ENCODE measurements around the gene EFNA1. TPM values are rescaled to one million over a fixed set of nuclear protein-coding genes. Genes with fewer than 3 reads are reported as not detected.

The EFNA1 gene
- total and polyA plus RNA-seq, 4 donors, result 58.6 to 236 (median 179) TPM

- no peak for TF ChIP-seq HNF4G (IDR thresholded peaks at IDR 0.05)
- TF ChIP-seq MAX (IDR thresholded peaks at IDR 0.05), result no peak
- no peak for TF ChIP-seq FOXA1 (IDR thresholded peaks at IDR 0.05)
Observed at GRCh38 chr1:155181371-155182051, 53.8 kb downstream of the EFNA1 start (continued).

- no peaks in the 10 kb centered on the region for H3K36me3 ChIP-seq (ENCODE audit: control insufficient read depth in 4 of 4, insufficient read depth in 3 of 4, low read depth in 1 of 4, low read length in 3 of 4)
- TF ChIP-seq EGR1 (IDR thresholded peaks at IDR 0.05; ENCODE audit: low read depth in 2 of 2) (no peak), YY1 (IDR thresholded peaks at IDR 0.05) (no peak), FOXA2 (IDR thresholded peaks at IDR 0.05) (no peak), TAF1 (conservative IDR thresholded peaks at IDR 0.05) (no peak), FOXA1 (IDR thresholded peaks at IDR 0.05) (no peak), MAX (IDR thresholded peaks at IDR 0.05) (no peak), ZBTB33 (IDR thresholded peaks at IDR 0.05) (no peak), RAD21 (IDR thresholded peaks at IDR 0.05) (no peak), NR2F2 (IDR thresholded peaks at IDR 0.05) (no peak), HNF4A (conservative IDR thresholded peaks at IDR 0.05) (no peak), HNF4G (IDR thresholded peaks at IDR 0.05) (no peak), GABPA (IDR thresholded peaks at IDR 0.05 in 1 of 2, conservative IDR thresholded peaks at IDR 0.05 in 1 of 2) (no peak), RXRA (IDR thresholded peaks at IDR 0.05) (no peak), JUND (IDR thresholded peaks at IDR 0.05) (no peak), ATF3 (IDR thresholded peaks at IDR 0.05) (no peak), SP1 (IDR thresholded peaks at IDR 0.05) (no peak)
- H3K4me1 ChIP-seq (ENCODE audit: control insufficient read depth in 4 of 4, insufficient read depth in 4 of 4, low read length in 3 of 4), result peaks cover 0 to 4% (median 0%) of the 10 kb centered on the region in 4 donors
- no peak overlapping the region for H3K4me3 ChIP-seq (ENCODE audit: low read depth in 1 of 3, low read length in 3 of 3)
- no peak overlapping the region for H3K27ac ChIP-seq (ENCODE audit: low read depth in 1 of 2, low read length in 2 of 2)
- H3K9ac ChIP-seq (ENCODE audit: low read depth in 1 of 2, low read length in 2 of 2), result no peak overlapping the region
- WGBS, result 86% methylated on average over 7 of the region's 7 CpGs
- no peaks in the 10 kb centered on the region for H3K9me3 ChIP-seq (ENCODE audit: control insufficient read depth in 4 of 4, low read length in 3 of 4)
- DNase-seq (ENCODE audit: low spot score), result no peak
- no peaks in the 10 kb centered on the region for H3K27me3 ChIP-seq (ENCODE audit: control insufficient read depth in 4 of 4, insufficient read depth in 4 of 4, low read length in 3 of 4)
Observed at GRCh38 chr1:155182052-155182550, 54.4 kb downstream of the EFNA1 start.

- Histone ChIP-seq H3K27ac (ENCODE audit: low read depth in 1 of 2, low read length in 2 of 2) (no peak overlapping the region), H3K4me1 (ENCODE audit: control insufficient read depth in 4 of 4, insufficient read depth in 4 of 4, low read length in 3 of 4) (peaks cover 0 to 4% (median 0%) of the 10 kb centered on the region in 4 donors), H3K36me3 (ENCODE audit: control insufficient read depth in 4 of 4, insufficient read depth in 3 of 4, low read depth in 1 of 4, low read length in 3 of 4) (no peaks in the 10 kb centered on the region), H3K9me3 (ENCODE audit: control insufficient read depth in 4 of 4, low read length in 3 of 4) (no peaks in the 10 kb centered on the region), H3K9ac (ENCODE audit: low read depth in 1 of 2, low read length in 2 of 2) (no peak overlapping the region), H3K27me3 (ENCODE audit: control insufficient read depth in 4 of 4, insufficient read depth in 4 of 4, low read length in 3 of 4) (no peaks in the 10 kb centered on the region), H3K4me3 (ENCODE audit: low read depth in 1 of 3, low read length in 3 of 3) (no peak overlapping the region)
- 88% methylated on average over 20 of the region's 20 CpGs for WGBS
- no peak for DNase-seq (ENCODE audit: low spot score)
- TF ChIP-seq FOXA1 (IDR thresholded peaks at IDR 0.05) (no peak), RAD21 (IDR thresholded peaks at IDR 0.05) (no peak), ATF3 (IDR thresholded peaks at IDR 0.05) (no peak), RXRA (IDR thresholded peaks at IDR 0.05) (no peak), SP1 (IDR thresholded peaks at IDR 0.05) (no peak), GABPA (IDR thresholded peaks at IDR 0.05 in 1 of 2, conservative IDR thresholded peaks at IDR 0.05 in 1 of 2) (no peak), CTCF (IDR thresholded peaks at IDR 0.05; ENCODE audit: low read depth, low read length, missing input control) (no peak), HNF4G (IDR thresholded peaks at IDR 0.05) (no peak), JUND (IDR thresholded peaks at IDR 0.05) (no peak), YY1 (IDR thresholded peaks at IDR 0.05) (no peak), FOXA2 (IDR thresholded peaks at IDR 0.05) (no peak), REST (IDR thresholded peaks at IDR 0.05) (no peak), NR2F2 (IDR thresholded peaks at IDR 0.05) (no peak), TAF1 (conservative IDR thresholded peaks at IDR 0.05) (no peak), EGR1 (IDR thresholded peaks at IDR 0.05; ENCODE audit: low read depth in 2 of 2) (no peak)
Observed at GRCh38 chr1:155183775-155184221, 56.1 kb downstream of the EFNA1 start.

Measured in liver (tissue), 9 donors.